Left lung (tissue), 10 donors: ENCODE results near the gene ARHGEF16. TPM values are rescaled to one million over a fixed set of nuclear protein-coding genes. Genes with fewer than 3 reads are reported as not detected.
A peak's percentile ranks its signal among the peaks of the same experiment; 100 is the strongest.

Source experiments
- ATAC-seq: fragments of 200-7000 bp; cut with Tn5 transposase; one replicate; pipeline ENCODE4 v1.9.1; 2020; ENCODE audit warnings: moderate library complexity
- DNase-seq, 4 donors: peaks; one replicate each; pipeline ENCODE4 v3.0.0-alpha.2; 2013 to 2020
- H3K27ac ChIP-seq, 2 donors: fragments of 200-600 bp; sonication (generic) in 1 of 2; one replicate each; pipeline versions ENCODE4 v1.5.0 to v1.8.0; 2020 to 2021
- H3K27me3 ChIP-seq, 2 donors: fragments of 200-600 bp; sonication (generic) in 1 of 2; one replicate each; pipeline versions ENCODE4 v1.5.0 to v1.8.0; 2020 to 2021
- H3K36me3 ChIP-seq, 2 donors: fragments of 200-600 bp; sonication (generic) in 1 of 2; one replicate each; pipeline versions ENCODE4 v1.5.0 to v1.8.0; 2020 to 2021
- H3K4me1 ChIP-seq, 2 donors: fragments of 200-600 bp; one replicate each; pipeline ENCODE4 v1.8.0; 2021
- H3K4me3 ChIP-seq, 2 donors: fragments of 200-600 bp; sonication (generic) in 1 of 2; one replicate each; pipeline versions ENCODE4 v1.5.0 to v1.8.0; 2020 to 2021; ENCODE audit warnings: mild to moderate bottlenecking in 1 of 2
- H3K9me3 ChIP-seq, 2 donors: fragments of 200-600 bp; sonication (generic) in 1 of 2; one replicate each; pipeline versions ENCODE4 v1.5.0 to v1.8.0; 2020 to 2021
- intact Hi-C, 2 donors: fragments of 100-400 bp; cut with DNase I; formaldehyde crosslinking; loops; one replicate each; pipeline versions ENCODE4 v1.11.2 to v1.14.2; 2022
- polyA plus RNA-seq, 6 donors: library from polyadenylated mRNA; unstranded; fragments of 120-200 nt; gene quantifications; one replicate each; pipeline ENCODE4 v1.2.1, GENCODE V29; 2013; ENCODE audit not compliant: insufficient read length in 6 of 6
- total RNA-seq, 2 donors: library from RNA; stranded (reverse); fragmentation: NEBNext Ultra II Directional; extraction: Animal tissue kit (Norgen Biotek cat#: 25700); gene quantifications; one replicate each; pipeline ENCODE4 v1.2.1, GENCODE V29; 2021
- TF ChIP-seq, protein P1 (sequence below), 2 donors: fragments of 200-600 bp; sonication (generic) in 1 of 2; IDR thresholded peaks; one replicate each; pipeline versions ENCODE4 v1.5.0 to v1.8.0; 2021; ENCODE audit warnings: antibody characterized with exemption in 2 of 2
- donor health status: DM: no; HTN: yes; CAD: no.
- donor health status: DM: no; HTN: no; CAD: no.

ARHGEF16 gene
- total and polyA plus RNA-seq, 8 donors, result 8.3 to 11.8 (median 9.7) TPM

GRCh38 chr1:3430820-3431219, 23.6 kb upstream of the ARHGEF16 start:
- no peak overlapping the region for H3K27ac ChIP-seq
- TF ChIP-seq, protein P1, sequence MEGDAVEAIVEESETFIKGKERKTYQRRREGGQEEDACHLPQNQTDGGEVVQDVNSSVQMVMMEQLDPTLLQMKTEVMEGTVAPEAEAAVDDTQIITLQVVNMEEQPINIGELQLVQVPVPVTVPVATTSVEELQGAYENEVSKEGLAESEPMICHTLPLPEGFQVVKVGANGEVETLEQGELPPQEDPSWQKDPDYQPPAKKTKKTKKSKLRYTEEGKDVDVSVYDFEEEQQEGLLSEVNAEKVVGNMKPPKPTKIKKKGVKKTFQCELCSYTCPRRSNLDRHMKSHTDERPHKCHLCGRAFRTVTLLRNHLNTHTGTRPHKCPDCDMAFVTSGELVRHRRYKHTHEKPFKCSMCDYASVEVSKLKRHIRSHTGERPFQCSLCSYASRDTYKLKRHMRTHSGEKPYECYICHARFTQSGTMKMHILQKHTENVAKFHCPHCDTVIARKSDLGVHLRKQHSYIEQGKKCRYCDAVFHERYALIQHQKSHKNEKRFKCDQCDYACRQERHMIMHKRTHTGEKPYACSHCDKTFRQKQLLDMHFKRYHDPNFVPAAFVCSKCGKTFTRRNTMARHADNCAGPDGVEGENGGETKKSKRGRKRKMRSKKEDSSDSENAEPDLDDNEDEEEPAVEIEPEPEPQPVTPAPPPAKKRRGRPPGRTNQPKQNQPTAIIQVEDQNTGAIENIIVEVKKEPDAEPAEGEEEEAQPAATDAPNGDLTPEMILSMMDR (IDR thresholded peaks at IDR 0.05), result no peak
- H3K9me3 ChIP-seq, result no peaks in the 10 kb centered on the region
- intact Hi-C loops, result no loop called here
- peaks cover 0 to 29% of the 10 kb centered on the region in 2 donors for H3K27me3 ChIP-seq
- no peaks in the 10 kb centered on the region for H3K36me3 ChIP-seq
- DNase-seq (peak in 1 of 4 donors; percentile 43), ATAC-seq (no peak)
- H3K4me3 ChIP-seq, result no peak overlapping the region
- H3K4me1 ChIP-seq, result no peaks in the 10 kb centered on the region

DNA sequence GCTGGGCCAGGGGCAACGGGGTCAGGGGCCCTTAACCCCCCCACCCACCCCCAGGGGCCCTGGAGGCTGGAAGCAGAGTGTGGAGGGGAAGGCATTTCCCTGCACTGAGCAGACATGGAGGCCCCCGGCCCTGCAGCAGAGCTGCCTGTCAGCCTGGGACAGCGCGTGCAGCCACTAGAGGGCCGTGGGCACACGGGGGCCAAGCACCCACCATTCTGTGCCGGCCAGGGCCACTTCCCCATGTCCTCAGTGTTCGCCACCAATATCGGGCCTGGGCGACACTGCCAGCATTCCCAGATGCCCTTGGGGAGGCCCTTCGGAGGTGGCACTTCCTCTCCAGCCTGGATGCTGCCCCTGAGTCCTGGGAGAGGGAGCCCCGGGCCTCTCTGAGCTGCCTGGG, 23.2 kb upstream of the ARHGEF16 start:
- H3K27ac ChIP-seq, result no peak overlapping the region
- no peaks in the 10 kb centered on the region for H3K4me1 ChIP-seq
- no peak overlapping the region for H3K4me3 ChIP-seq
- peaks cover 0 to 29% of the 10 kb centered on the region in 2 donors for H3K27me3 ChIP-seq
- no peaks in the 10 kb centered on the region for H3K36me3 ChIP-seq
- intact Hi-C loops, result no loop called here
- H3K9me3 ChIP-seq, result no peaks in the 10 kb centered on the region
- TF ChIP-seq, protein P1 (IDR thresholded peaks at IDR 0.05), result no peak
- no peak for ATAC-seq
- peak in 1 of 4 donors; percentile 65 for DNase-seq

DNA sequence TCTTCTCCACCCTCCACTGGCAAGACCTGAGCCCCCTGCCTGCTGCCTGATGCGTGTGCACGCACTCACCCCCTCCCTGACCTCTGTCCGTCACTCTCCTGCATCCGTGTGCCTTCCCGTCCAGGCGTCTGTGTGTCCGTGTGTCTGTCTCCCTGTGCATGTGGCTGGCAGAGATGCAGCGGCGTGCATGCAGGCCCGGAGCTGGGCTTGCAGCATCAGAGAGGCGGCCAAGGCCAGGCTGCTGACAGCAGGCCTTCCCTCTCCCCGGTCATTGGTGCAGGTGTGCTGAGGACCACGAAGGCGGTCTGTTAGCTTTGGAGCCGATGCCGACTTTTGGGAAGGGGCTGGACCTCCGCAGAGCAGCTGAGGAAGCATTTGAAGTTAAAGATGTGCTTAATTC, 22.8 kb upstream of the ARHGEF16 start:
- TF ChIP-seq, protein P1 (IDR thresholded peaks at IDR 0.05), result no peak
- Histone ChIP-seq H3K27ac (no peak overlapping the region), H3K27me3 (peaks cover 0 to 29% of the 10 kb centered on the region in 2 donors), H3K36me3 (no peaks in the 10 kb centered on the region), H3K4me1 (no peaks in the 10 kb centered on the region), H3K9me3 (no peaks in the 10 kb centered on the region), H3K4me3 (no peak overlapping the region)
- ATAC-seq (no peak), DNase-seq (peak in 1 of 4 donors; percentile 57)
- intact Hi-C loops, result no loop called here

DNA sequence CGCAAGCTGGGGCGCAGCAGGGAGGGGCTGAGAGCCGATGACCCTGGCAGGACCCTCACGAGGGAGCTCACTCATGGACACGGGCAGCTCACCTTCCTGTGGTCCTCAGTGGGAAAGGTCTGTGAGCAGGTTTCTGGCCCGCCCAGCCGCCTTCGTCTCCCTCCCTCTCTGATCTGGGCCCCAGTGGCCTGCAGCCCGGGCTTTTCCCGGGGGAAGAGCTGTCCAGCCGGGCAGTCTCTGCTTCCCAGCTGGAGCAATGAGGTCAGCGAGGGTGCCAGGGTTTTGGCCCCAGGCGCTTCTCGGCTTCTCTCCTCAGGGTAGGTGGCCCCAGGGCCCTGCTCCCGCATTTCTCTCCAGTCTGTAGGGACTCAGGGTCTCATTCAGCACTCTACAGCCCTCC, 22.2 kb upstream of the ARHGEF16 start:
- Histone ChIP-seq H3K4me1 (no peaks in the 10 kb centered on the region), H3K36me3 (no peaks in the 10 kb centered on the region), H3K27ac (no peak overlapping the region), H3K27me3 (peaks cover 0 to 29% of the 10 kb centered on the region in 2 donors), H3K9me3 (no peaks in the 10 kb centered on the region), H3K4me3 (no peak overlapping the region)
- TF ChIP-seq, protein P1 (IDR thresholded peaks at IDR 0.05), result no peak
- DNase-seq (peak in 1 of 4 donors; percentile 64), ATAC-seq (no peak)
- intact Hi-C loops, result no loop called here

- ATAC-seq, result no peak
- Histone ChIP-seq H3K36me3 (no peaks in the 10 kb centered on the region), H3K4me3 (no peak overlapping the region), H3K4me1 (no peaks in the 10 kb centered on the region), H3K27ac (no peak overlapping the region), H3K27me3 (peaks cover 0 to 29% of the 10 kb centered on the region in 2 donors), H3K9me3 (no peaks in the 10 kb centered on the region)
- TF ChIP-seq, protein P1 (IDR thresholded peaks at IDR 0.05), result no peak
- DNase-seq, result peak in 1 of 4 donors; percentile 69
- intact Hi-C loops, result no loop called here
Observed at GRCh38 chr1:3433076-3433475, 21.4 kb upstream of the ARHGEF16 start.
